HG03460 (cell line): ENCODE measurements around the gene KCNK18.

ENCODE experiments used
- ATAC-seq: cut with Tn5 transposase; IDR thresholded peaks from one replicate; pipeline ENCODE4 v1.9.1; 2021; ENCODE audit not compliant: unreplicated experiment

The KCNK18 gene

DNA sequence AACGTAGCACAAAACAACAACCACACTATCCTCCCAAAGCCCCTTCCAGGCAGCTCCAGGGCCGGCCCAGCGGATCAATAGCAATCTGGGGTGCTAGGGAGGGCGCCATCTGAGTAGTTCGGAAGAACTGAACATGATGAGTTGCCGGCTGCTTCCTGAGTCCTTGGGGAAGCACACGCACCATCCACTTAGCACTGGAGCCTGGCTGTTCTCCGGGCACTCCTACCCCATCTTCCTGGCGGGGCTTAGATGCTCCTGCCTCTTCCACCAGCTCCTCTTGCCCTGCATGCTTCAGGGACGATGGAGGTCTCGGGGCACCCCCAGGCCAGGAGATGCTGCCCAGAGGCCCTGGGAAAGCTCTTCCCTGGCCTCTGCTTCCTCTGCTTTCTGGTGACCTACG, at the start of gene KCNK18:
TSS of gene KCNK18 (plus strand) at position 301 of the 400 bp plus-strand sequence. CDS start at position 301, 0 bp downstream.
- ATAC-seq, result no peak

DNA sequence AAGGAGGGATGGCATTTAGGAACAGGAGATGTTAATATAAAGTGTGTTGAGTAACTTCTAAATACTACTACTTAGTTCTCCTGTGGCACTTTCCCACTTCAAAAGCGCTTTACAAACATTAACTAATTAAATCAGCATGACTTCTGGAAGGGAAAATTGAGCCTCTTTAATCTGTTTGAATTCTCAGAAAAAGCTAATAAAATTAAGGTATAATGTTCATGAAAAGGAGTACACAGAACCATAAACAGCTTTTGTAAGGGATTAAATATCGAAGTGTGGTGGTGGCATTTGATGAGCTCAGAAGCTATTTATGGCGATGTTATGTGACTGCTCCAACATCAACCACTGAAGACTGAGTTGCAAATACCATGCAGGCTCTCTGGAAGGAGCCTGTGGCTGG, 49.0 kb upstream of the KCNK18 start:
- no peak for ATAC-seq

DNA sequence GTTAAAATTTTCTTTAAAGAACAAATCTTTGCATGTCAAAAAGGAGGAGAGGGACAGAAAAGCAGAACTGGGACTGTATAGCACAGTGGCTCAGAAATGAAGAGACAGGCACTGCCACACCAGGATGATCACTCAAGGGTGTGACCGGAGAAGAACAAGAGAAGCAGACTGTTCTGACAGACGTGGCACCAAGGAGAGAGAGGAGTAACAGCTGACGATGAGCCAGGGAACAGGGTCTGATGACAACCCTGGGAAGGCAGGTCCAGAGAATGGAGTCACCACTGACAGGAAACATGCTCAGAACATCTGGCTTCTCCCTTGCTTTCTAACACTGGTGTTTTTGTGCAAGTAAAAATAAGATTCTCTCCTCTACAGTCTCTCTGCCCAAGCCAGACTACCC, 44.6 kb upstream of the KCNK18 start:
- no peak for ATAC-seq

DNA sequence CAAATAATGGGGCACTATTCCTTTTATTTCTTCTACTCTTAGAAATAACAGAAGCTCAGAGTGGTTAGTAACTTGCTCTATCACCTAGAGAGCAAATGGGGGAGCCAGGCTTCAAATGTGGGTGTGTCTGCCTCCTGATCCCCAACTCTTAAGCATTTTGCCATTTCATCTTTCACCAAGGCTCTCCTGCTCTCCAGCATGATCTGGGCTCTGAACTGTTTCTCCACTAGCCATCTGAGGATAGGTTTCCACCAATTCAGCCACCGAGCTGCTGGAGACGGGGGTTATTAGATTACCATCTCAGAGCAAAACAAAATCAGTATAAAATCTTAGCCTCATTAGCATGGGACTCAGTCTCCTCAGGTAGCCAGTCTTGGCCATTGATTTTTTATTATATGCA, 39.0 kb upstream of the KCNK18 start:
- ATAC-seq, result no peak

DNA sequence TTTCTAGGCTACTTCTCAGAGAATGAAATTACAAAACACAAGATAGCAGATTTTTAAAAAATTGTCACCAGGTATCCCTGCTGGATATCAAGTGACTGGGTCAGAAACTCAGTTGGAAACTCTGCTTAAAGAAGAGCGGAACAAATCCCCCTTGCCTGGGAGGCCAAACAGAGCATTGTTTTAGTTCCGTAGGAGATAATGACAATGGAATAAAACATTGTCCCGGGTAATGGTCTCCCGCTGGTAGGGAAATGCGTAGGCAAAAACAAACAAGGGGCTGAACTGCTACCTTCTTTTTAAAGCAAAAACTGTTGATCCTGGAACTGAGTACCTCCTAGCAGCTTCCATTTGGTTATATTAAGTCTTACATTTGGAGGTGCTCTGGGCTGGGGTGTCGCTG, 37.9 kb upstream of the KCNK18 start:
- ATAC-seq, result no peak

DNA sequence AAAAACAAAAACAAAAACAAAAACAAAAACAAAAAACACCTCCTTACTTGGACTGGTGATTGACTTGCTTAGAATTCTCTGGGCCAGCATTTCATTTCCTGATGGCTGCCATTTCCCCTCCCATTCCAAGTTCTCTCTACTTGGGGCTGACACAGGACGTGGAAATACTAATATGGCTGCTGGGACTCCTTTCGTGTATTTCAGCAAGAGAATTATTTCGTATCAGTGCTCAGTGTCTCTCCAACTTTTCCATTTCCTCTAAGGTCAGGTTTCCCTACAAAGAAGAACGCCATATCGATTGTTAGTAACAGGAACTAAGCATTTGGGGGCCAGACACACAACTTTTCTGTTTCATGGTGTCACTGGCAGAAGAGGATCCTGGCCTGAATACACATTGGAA, 36.7 kb upstream of the KCNK18 start:
- ATAC-seq, result no peak

DNA sequence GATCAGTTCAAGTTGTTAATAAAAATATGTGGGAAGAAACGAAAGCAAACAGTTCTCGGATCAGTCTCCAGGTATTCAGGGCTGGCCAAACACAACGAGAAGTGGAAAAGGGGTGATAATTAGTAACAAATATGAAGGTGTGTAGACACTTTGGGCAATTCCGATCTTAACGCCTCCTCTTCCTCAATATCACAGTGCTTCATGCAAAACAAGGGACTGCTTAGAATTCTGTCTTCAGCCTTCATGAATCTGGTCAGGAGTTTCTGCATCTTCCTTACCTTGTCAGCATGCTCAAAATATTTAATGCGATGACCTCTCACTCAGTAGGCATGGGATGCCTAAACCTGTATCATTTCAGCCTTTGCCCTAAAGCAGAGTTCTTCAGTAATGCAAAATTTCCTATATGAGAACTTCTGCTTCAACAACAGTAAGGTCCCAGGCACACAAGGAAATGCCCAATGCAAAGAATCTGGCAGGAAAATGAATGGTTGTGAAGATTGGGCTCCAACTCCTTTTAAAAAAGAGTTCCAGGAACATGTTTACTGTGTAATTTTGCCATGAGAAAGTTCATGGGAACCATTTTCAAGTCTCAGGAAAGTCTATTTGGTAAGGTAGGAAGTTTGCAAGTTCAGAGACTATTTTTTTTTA, 35.8 kb upstream of the KCNK18 start:
- ATAC-seq, result no peak

DNA sequence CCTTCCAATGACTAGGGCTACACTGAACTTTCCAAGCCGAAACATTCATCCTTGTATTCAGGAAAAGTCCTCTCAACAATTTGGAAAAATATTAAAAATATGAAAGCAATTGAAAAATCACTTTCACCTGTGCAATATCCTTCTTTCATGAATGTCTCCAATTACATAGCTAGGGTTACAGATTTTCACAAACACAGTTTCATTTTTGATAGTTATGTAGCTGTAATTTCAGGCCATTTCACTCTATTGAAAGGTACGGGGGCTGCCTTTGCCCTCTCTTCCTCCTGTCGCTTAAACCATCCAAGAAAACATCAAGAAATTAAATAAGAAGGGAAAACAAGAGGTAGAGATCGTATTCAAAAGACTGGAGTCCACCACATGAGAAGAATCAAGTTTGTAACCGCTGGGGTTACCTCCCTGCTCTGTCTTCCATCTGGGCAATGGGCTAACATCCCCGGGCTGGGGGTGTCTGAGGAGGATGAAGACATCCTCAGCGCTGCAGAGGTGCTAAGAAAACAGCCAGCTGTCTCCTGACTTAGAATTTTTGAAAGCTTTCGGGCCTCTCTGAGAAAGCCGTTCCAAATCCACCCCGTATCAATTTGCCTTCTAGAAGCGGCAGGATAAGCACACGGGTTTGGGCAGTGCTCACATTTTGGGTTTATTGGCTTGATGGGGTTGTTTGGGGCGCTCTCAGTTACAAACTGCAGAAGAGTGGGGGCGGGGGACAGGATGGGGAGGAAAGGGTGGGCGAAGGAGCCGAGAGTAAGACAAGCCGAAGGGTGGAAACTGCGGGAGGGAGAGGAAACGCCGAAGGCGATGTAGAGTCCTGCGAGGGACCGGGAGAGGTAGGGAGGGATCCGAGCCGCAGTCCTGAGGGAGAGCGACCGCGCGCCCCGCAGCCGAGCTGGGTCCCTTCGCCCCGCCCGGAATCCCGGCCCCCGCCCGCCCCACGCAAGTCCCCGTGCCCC, 34.9 kb upstream of the KCNK18 start:
- no peak for ATAC-seq

DNA sequence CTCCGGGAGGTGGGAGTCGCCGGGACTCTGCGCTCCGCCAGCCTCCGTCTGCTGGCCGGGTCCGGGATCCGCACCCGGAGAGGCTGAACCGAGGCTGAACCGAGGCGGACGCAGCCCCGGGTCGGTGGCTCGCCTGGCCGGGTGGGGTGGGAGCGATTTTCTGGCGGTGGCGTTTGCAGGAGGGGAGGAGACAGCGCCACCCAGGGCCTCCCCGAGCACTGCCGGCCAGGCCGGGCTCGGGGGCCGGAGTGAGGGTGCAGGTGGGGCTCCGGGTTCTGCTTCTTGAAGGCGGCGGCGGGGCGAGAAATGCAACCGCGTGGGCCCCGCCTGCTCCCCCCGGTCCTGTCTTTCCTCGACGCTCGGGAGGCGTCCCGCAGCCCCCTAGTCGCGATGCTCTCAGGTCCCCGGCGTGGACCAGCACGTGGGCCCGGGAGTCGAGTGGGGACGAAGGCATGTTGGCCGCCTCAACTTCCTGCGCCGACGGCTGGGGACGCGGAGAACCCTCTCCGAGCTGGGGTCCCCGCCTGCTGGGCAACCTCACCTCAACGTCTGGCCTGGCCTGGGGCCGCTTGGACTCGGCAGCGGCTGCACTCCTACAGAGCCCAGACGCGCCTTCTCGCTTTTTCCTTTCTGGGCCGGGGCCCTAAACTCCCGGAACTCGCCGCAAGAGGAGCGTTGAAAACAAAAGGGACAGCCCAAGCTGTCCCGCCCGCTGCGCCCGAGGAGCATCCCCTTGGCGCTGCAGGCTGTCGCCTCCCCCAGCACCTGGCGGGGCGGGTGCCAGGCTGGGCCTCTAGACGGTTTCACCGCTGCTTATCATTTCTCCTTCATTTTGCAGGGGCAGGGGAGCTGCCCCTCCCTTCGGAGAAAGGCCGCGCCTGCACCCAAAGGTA, 34.0 kb upstream of the KCNK18 start:
- ATAC-seq, result no peak

DNA sequence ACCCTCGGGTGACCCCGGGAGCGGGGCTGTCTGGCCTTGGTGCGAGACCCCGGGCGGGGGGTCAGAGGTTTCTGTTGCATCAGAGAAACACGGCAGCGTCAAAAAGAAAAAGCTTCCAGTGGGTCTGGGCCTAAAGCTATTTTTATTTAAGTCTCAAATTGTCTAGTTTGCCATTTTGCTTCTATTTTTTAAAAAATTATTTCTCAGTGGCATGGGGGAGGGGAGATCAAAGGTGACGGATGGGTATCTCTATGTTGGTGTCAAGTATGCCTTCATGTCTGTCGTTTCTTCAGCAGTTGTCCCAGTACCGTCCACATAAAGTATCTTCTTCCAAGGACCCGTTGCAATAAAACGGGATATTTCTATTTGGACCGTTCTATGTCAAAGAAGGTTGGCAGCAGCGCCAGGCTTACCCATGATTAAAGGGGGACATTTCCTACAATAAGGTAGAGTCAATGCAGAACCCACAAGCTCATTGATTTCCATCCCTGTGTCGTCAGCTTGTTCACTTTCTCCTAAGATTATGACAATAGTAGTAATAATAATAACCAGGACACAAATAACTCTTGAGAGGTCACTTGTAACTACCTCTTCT, 33.2 kb upstream of the KCNK18 start:
- ATAC-seq, result no peak

DNA sequence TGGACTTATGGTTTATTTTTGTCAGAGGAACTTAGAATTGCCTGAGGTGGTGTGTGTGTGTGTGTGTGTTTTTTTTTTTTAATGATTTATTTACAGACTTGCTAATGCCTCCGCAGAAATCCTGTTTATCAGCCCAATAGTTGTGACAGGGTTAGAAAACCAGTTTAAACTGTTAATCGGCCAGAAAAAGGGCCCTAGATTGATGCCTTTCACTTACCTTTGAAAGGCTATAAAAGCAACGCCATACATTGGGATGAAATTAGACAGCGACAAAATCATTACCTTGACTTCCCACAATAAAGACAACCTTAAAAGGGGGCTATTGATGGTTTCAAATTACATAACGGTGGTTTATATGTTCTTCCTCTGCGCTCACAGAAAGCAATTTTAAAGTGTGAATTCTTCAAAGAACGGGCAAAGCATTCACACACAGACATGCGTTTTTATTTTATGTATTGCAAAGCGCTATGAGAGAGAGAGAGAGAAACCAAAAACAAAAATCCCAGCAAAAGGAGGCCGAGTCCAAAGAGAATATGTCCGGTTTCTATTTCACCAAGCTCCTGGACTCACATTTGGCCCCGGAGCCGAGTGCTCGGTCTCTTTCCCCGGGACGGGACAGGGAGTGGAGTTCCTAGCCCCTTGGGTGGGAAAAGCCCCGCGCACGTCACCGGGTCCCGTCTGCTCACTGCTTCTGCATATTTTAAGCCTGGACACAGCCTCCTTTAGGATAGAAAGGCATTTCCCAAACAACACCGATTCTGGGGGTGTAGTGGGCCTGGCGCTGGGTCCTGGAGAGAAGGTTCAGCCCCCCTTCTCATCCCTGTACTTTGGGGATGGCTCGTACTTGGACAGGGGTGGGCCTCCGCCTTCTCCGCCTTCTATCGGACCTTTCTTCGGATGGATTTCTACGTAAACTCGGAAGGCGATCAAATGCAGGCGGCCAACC, 32.4 kb upstream of the KCNK18 start:
- no peak for ATAC-seq

DNA sequence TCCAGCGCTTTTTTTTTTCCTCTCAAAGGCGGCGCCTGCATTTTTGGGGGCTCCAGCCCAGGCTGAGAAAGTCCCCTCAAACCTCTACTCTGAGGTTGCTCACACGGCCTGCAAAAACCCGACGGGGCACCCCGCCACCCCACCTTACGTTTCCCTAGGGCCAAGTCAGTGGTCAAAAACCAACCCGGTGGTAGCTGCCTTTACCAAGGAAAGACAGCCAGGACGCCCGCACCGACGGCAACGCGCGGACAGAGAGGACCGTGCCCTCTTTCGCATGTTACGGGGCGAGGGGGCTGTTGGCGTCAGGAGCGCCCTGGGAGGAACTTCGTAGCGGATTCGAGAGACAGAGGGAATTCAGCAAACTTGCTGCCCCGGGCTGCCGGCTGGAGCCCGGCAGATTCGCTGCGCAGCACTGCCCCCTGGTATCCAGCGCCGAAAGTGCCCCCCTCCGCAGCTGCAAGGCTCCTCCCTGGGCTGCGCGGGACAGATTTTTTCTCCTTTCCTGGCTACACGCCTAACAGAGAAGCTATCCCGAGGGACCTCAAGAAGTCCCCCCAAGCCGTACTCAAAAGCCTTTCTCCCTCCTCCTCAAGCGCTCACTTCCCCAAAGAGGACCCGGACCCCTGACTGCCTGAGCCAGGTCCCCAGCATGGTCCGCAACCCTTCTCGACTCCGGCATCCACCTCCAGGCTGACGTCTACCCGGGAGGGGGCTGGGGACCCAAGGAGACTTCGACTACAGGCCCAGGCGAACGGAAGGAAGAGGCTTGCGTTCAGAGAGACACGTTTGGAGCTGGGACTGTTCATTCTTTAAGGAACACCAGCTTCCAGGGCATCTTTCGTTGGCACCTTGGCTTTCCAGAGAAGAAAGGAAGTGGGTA, 31.5 kb upstream of the KCNK18 start:
- no peak for ATAC-seq

DNA sequence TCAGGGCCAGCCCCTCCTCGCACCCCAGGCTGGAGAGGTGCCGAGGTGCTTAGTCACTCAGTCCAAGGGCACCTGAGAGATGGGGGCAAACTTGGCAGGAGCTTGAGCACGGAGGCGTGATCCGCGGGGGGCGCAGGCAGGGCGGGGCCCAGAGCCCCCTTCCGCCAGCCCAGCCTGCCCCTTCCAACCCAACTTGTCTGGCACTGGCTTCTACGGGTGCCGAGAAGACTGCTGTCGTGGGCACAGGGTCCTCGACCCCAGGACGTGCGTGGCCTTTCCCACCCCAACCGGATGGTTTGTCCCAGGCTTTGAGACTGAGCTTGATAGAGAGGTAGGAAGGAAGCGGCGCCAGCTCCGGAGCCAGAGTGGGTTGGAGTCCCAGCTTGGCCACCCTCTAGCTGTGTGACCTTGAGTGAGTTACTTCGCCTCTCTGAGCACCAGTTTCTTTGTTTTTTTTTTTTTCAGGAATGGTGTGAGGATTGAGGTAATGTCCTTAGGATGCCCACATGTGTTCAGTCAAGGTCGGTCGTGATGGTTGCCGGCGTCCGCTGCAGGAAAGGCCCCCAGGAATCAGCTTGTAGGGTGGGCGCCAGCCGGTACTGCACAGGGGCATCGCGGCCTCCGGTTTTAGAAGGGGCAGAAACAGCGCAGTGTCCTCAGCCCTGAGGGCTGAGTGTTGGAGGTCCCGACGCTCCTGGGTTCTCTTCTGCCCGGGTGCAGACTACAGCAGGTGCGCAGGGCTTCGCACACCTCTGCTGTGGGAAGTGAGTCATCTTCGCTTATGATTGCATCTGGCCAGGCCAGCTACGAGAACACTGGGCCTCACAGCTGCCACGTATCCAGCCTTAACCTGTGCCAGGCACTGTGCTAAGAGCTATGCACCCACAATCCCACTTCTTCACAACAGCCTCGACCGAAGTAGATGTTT, 30.6 kb upstream of the KCNK18 start:
- ATAC-seq, result no peak

DNA sequence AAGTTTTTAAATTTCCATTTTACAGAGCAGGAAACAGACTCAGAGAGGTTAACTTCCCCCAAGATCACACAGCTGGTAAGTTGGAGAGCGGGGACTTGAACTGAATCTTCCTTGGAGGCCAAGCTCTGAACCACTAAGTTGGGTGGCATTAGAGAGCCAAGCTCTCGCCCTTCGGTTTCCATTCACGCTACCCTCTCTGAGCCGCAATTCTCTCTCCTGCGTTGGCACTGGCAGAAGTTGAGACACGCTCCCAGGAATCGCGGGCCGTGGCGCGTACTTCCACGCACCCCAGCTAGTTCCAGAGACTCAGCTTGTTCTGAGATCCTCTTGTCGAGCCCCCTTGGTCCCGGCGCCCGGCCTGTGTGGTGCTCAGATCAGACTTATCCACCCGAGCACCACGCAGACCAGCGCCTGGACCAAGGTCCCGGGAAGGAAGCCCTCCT, 29.9 kb upstream of the KCNK18 start:
- ATAC-seq, result no peak

DNA sequence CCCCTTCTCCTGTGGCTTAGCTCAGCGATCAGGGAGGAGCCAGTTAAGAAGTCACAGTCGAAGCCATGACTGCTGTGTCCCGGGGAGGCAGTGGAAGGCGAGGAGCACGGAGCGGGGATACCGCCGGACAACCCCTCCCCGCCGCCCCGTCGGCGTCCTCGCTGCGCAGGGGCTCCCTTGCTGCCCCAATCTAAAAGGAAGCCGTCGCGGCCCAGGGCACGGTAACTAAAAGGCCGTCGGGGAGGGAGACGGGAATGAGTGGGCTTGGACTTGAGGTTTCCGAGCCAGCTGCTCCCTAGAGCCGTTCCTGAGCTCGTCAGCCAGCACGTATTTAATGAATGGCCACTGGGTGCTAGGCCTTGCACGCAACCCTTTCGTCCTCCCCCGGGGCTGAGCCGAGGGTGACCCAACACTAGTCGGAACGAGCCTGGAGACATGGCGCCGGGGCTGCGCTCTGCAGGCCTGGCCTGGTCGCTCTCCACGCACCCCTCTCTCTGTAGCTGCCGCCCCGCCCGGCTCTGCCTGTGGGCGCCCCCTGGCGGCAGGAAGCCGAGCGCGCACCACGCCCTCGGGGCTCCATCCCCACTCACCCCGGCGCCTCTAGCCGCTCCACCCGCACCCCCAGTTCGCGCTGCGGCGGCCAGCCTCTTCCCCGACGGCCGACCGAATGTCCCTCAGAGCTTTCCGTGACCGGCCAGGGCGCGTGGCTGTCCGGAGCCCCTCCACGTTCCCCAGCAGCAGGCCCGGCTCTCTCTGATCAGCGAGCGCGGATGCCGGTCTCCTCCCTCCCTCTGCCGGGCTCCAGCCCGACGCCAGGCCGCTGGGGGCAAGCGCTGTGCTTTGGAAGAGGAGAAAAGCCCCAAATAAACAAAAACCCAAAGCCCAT, 29.3 kb upstream of the KCNK18 start:
- peak; percentile 71 for ATAC-seq

DNA sequence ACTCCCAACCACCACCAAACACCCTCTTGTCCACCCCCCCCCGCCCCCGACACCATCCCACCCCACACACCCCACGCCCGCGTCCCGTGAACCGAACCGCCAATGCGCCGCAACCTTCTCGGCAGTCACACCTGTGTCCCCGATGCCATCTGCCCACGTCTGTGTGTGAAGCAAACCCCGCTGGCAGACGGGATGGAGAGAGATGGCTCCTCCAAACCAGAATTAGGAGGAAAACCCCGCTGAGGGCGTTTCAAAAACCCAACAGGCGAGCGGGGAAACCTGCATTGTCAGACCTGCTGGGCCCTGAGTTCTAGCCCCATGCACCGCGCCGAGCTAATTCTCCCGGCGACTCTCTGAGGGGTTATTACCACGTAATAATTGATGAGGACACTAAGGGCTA, 28.6 kb upstream of the KCNK18 start:
- no peak for ATAC-seq

DNA sequence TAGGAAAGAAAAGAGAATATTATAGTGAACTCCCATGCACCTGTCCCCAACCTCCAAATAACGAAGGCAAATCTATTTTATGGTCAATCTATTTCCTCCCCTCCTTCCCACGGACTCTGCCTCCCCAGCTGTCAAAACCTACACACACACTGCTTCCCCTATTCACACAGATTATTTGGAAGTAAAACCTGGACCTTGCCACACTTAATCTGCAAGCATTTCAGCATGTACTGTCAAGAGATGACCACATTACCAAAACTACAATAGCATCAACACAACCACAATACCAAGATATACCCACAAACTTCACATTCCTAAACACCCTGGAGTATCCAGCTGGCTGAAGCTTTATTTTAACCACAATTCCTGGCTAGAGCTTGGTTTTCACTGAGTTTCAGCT, 27.8 kb upstream of the KCNK18 start:
- no peak for ATAC-seq
